Fibroblast of the aortic adventitia (primary cell): ENCODE data around the gene SLC25A13. TPM values are rescaled to one million over a fixed set of nuclear protein-coding genes. Genes with fewer than 3 reads are reported as not detected.

ENCODE experiments used
- DNase-seq: peaks from one replicate; pipeline ENCODE4 v3.0.0-alpha.2; 2010; ENCODE audit warnings: low read depth
- H3K4me3 ChIP-seq: 2 replicates; pipeline ENCODE4 v1.5.1; 2011; ENCODE audit warnings: low read depth, mild to moderate bottlenecking, control low read depth, low read length, moderate library complexity
- total RNA-seq: library from RNA; depleted of rRNA; stranded (reverse); fragments of >200 nt; gene quantifications from 2 replicates; pipeline ENCODE4 v1.2.3, GENCODE V29; 2012; ENCODE audit warnings: low replicate concordance
- TF ChIP-seq, protein P1 (sequence below): IDR thresholded peaks from 2 replicates; pipeline ENCODE4 v1.5.1; 2011; ENCODE audit warnings: mild to moderate bottlenecking, low read length, control low read depth, inconsistent platforms; ENCODE audit not compliant: insufficient read depth

The SLC25A13 gene
- total RNA-seq, 1 donor: 14.3 TPM

- TF ChIP-seq, protein P1, sequence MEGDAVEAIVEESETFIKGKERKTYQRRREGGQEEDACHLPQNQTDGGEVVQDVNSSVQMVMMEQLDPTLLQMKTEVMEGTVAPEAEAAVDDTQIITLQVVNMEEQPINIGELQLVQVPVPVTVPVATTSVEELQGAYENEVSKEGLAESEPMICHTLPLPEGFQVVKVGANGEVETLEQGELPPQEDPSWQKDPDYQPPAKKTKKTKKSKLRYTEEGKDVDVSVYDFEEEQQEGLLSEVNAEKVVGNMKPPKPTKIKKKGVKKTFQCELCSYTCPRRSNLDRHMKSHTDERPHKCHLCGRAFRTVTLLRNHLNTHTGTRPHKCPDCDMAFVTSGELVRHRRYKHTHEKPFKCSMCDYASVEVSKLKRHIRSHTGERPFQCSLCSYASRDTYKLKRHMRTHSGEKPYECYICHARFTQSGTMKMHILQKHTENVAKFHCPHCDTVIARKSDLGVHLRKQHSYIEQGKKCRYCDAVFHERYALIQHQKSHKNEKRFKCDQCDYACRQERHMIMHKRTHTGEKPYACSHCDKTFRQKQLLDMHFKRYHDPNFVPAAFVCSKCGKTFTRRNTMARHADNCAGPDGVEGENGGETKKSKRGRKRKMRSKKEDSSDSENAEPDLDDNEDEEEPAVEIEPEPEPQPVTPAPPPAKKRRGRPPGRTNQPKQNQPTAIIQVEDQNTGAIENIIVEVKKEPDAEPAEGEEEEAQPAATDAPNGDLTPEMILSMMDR: no peak
- H3K4me3 ChIP-seq: no peak overlapping the region
- DNase-seq: no peak
These were observed 36.3 kb downstream of the SLC25A13 start for GRCh38 chr7:96285579-96285978.

GRCh38 chr7:96284835-96285234 lies 37.1 kb downstream of the SLC25A13 start:
- DNase-seq: no peak
- TF ChIP-seq, protein P1: no peak
- H3K4me3 ChIP-seq: no peak overlapping the region

DNA sequence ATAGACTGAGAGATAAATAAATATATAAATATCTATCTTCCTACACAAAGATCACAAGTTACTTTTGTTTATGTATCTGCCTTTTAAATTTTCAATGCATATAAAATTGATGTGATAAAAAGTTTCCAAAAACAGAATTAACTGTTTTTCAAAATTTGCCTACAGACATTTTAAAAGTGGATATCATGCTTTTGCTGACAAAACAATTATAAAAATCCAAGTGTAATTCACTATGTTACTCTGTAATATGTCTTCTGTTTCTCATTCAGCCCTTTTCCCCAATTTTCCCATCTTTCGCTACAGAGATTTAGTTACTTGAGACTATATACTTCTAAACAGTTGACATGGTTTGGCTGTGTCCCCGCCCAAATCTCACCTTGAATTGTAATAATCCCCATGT lies 37.7 kb downstream of the SLC25A13 start:
- no peak overlapping the region for H3K4me3 ChIP-seq
- no peak for DNase-seq
- TF ChIP-seq, protein P1: no peak

GRCh38 chr7:96282835-96283234 lies 39.1 kb downstream of the SLC25A13 start:
- no peak for DNase-seq
- no peak overlapping the region for H3K4me3 ChIP-seq
- TF ChIP-seq, protein P1: no peak

DNA sequence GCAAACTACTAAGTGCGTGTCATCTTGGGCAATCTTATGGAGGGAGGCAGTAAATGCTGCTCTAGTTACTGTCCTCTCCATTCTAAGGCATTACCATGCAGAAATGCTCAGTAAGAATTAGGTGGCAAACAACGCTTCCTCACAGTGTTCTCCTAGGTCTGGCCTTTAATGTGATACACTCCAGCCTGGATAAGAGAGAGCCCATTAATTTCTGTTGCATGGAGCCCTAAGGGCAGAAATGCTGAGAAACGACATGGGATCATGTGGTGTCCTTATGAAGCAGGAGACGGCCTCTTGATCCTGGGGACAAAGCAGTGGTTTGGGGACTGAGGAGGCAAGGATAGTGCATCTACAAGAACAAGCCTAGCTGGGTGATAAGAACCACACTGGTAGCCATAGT lies 44.0 kb downstream of the SLC25A13 start:
- no peak for DNase-seq
- TF ChIP-seq, protein P1: no peak
- no peak overlapping the region for H3K4me3 ChIP-seq

DNA sequence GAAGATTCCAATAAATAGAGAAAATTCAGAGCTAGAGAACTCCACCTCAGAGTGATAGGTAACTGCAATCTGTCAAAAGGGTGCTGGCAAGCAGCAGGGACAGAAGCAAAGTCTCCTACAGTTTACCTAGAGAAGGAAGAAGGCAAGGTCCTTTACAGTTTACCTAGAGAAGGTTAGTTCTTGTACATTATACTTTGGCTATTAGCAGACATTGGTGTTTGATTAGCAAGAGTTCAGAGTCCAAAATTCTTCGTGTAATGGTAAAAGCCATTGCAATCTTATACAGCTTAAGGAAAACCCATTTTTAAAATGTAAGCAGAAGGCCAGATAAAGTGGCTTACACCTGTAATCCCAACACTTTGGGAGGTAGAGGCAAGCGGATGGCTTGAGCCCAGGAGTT lies 45.9 kb downstream of the SLC25A13 start:
- TF ChIP-seq, protein P1: no peak
- DNase-seq: no peak
- no peak overlapping the region for H3K4me3 ChIP-seq

- TF ChIP-seq, protein P1: no peak
- H3K4me3 ChIP-seq: no peak overlapping the region
- DNase-seq: peak; percentile 7
These were observed 48.2 kb downstream of the SLC25A13 start for GRCh38 chr7:96273716-96274115.
